T follicular helper cell (primary cell): ENCODE measurements around the gene IMMP1L.

Source experiments
- DNase-seq: peaks from one replicate; pipeline ENCODE4 v3.0.0-alpha.2; 2020; ENCODE audit warnings: low read depth

IMMP1L gene

DNA sequence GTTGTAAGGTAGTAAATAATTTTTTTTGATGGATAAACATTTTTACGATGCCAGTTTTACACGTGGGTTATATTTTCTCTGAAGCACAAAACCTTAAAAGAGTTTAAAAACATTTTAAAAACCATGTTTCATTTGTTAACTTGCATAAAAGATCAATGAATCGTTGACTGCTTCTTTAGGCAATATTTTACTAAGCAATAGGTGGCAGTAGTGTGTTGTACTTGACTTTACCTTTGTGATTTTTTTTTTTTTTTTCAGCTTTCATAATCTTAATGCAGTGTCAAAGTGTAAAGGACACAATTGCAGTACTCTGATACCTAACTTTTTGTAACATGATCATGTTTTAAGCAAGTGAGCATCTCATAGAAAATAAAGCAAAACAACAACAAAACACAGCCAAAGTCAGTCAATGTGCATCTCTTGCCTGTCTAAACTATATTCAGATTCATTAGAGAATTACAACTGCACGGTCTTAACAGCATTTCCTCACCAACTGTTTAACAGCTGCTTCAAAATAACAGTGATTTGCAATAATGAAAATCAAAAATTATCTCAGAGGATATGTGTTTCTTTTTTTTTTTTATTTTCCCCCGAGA is 112.1 kb downstream of the IMMP1L start:
- no peak for DNase-seq

DNA sequence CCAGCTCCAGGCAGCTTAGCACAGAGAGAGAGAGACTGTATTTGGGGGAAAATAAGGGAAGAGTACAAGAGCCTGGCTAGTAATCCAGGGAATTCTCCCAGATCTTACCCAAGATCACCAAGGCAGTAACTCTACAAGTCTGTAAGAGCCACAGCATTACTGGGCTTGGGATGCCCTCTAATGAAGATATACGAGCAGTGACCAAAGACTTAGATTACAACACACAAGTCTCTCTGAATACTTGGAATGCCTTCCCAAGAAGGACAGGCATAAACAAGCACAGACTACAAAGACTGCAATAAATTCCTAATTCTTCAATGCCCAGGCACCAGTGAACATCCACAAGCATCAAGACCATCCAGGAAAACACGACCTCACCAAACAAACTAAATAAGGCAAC is 122.0 kb downstream of the IMMP1L start:
- no peak for DNase-seq

DNA sequence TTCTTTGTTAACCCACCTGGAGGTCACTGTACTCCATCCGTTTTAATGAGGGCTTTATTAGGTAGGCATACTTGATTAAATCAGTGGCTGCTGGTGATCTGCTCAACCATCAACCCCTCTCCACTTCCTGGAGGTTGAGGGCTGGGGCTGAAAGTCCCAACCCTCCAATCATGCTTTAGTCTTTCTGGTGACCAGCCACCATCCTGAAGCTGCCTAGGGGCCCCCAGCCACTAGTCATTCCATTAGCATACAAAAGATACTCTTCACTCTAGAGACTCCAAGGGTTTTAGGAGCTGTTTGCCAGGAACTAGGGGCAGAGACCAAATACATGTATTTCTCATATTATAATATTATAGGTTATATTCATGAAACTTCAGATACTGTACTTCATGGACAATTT is 126.3 kb downstream of the IMMP1L start:
- DNase-seq: no peak
